Stomach (tissue), 9 donors: ENCODE data around the gene TNMD. TPM values are rescaled to one million over a fixed set of nuclear protein-coding genes. Genes with fewer than 3 reads are reported as not detected.

Experiments used
- DNase-seq, 2 donors: peaks; one replicate each; pipeline versions ENCODE4 v3.0.0 to v3.0.0-alpha.2; 2013 to 2019
- H3K27ac ChIP-seq, 5 donors: fragments of 200-600 bp in 4 of 5; sonication (generic) in 4 of 5; one replicate each; pipeline ENCODE4 v1.5.1; 2013 to 2019; ENCODE audit warnings: mild to moderate bottlenecking in 1 of 5, moderate library complexity in 1 of 5
- H3K27me3 ChIP-seq, 3 donors: fragments of 200-600 bp; sonication (generic); one replicate each; pipeline ENCODE4 v1.5.1; 2017 to 2019; ENCODE audit warnings: mixed run types in 1 of 3
- H3K36me3 ChIP-seq, 4 donors: fragments of 200-600 bp; sonication (generic); 1 replicate in 3 of 4; 2 replicates in 1 of 4; pipeline ENCODE4 v1.5.1; 2016 to 2019
- H3K4me1 ChIP-seq, 4 donors: fragments of 200-600 bp; sonication (generic); one replicate each; pipeline ENCODE4 v1.5.1; 2016 to 2019
- H3K4me3 ChIP-seq, 4 donors: fragments of 200-600 bp; sonication (generic) in 3 of 4; one replicate each; pipeline ENCODE4 v1.5.1; 2016 to 2019; ENCODE audit warnings: mild to moderate bottlenecking in 1 of 4
- H3K9me3 ChIP-seq, 4 donors: fragments of 200-600 bp; sonication (generic); one replicate each; pipeline ENCODE4 v1.5.1; 2016 to 2019
- CTCF ChIP-seq, 7 experiments: fragments of 450-650 bp in 4 of 7; fragments of 200-600 bp in 3 of 7; sonication (generic) in 3 of 7; IDR thresholded peaks; one replicate each; pipeline ENCODE4 v1.5.1; 2016 to 2019; ENCODE audit warnings: antibody characterized with exemption in 7 of 7, control low read depth in 2 of 7, mild to moderate bottlenecking in 1 of 7
- EP300 ChIP-seq: sonication (generic); formaldehyde crosslinking; IDR thresholded peaks from one replicate; pipeline ENCODE4 v1.6.1; 2017; ENCODE audit warnings: antibody characterized with exemption
- POLR2A ChIP-seq, 4 donors: fragments of 450-650 bp; IDR thresholded peaks; one replicate each; pipeline ENCODE4 v1.6.1; 2016; ENCODE audit warnings: antibody characterized with exemption in 4 of 4, control low read depth in 2 of 4, mild to moderate bottlenecking in 1 of 4, moderate library complexity in 1 of 4
- POLR2AphosphoS5 ChIP-seq, 3 donors: sonication (generic); formaldehyde crosslinking; IDR thresholded peaks; one replicate each; pipeline ENCODE4 v1.6.1; 2016; ENCODE audit warnings: antibody characterized with exemption in 3 of 3
- WGBS, 5 donors: extraction: QIAGEN DNeasy Blood & Tissue Kit in 3 of 5; methylation state at CpG; one replicate each; pipeline versions ENCODE4 v1.1.5 to v1.1.7; 2013 to 2018; 5-methylcytosine and 5-hydroxymethylcytosine counted together
- intact Hi-C: fragments of 100-400 bp; cut with DNase I; formaldehyde crosslinking; loops from one replicate; pipeline ENCODE4 v1.15.1; 2023; ENCODE audit warnings: low total_unique reads
- polyA plus RNA-seq, 3 donors: library from polyadenylated mRNA; stranded (reverse); fragments of 200-250 nt; gene quantifications; one replicate each; pipeline ENCODE4 v1.2.3, GENCODE V29; 2013
- total RNA-seq, 5 donors: library from RNA; depleted of rRNA; stranded (reverse); fragments of >200 nt; gene quantifications; one replicate each; pipeline versions ENCODE4 v1.1.0 to v1.2.3, GENCODE V29; 2014 to 2016
- donor health status: healthy with polysubstance abuse.
- donor health status: Bipolar disorder and iron deficiency.
- donor health status: healthy.

The TNMD gene
- total and polyA plus RNA-seq, 8 donors: 2.3 to 2.4 TPM; not detected in 6

GRCh38 chrX:100609591-100609990 is 24.9 kb downstream of the TNMD start:
- H3K4me1 ChIP-seq: no peaks in the 10 kb centered on the region
- H3K4me3 ChIP-seq: no peak overlapping the region
- TF ChIP-seq EP300 (no peak), POLR2AphosphoS5 (IDR thresholded peaks at IDR 0.05) (no peak), CTCF (IDR thresholded peaks at IDR 0.05) (no peak)
- H3K27ac ChIP-seq: no peak overlapping the region
- H3K9me3 ChIP-seq: no peaks in the 10 kb centered on the region
- peaks cover 0 to 4% (median 0%) of the 10 kb centered on the region in 3 donors for H3K27me3 ChIP-seq
- intact Hi-C loops: no loop called here
- H3K36me3 ChIP-seq: no peaks in the 10 kb centered on the region
- DNase-seq: no peak
- WGBS, 5 donors: 3 to 22% (median 8%) methylated on average over 1 of the region's 1 CpG

- intact Hi-C loops: no loop called here
Measured at GRCh38 chrX:100611951-100612350, 27.2 kb downstream of the TNMD start.

GRCh38 chrX:100615005-100615404 is 30.3 kb downstream of the TNMD start:
- H3K27ac ChIP-seq: no peak overlapping the region
- peaks cover 0 to 13% (median 0%) of the 10 kb centered on the region in 3 donors for H3K27me3 ChIP-seq
- H3K9me3 ChIP-seq: no peaks in the 10 kb centered on the region
- no peaks in the 10 kb centered on the region for H3K36me3 ChIP-seq
- H3K4me3 ChIP-seq: no peak overlapping the region
- peak in 1 of 2 donors; percentile 68 for DNase-seq
- intact Hi-C loops: no loop called here
- 5 to 15% (median 6%) methylated on average over 3 of the region's 3 CpGs for WGBS, 5 donors
- no peaks in the 10 kb centered on the region for H3K4me1 ChIP-seq
- TF ChIP-seq EP300 (no peak), CTCF (IDR thresholded peaks at IDR 0.05) (peak in 1 of 7 experiments; percentile 20)

More at GRCh38 chrX:100611951-100612350, 27.2 kb downstream of the TNMD start:
- H3K9me3 ChIP-seq: no peaks in the 10 kb centered on the region
- DNase-seq: no peak
- H3K36me3 ChIP-seq: no peaks in the 10 kb centered on the region
- no peaks in the 10 kb centered on the region for H3K4me1 ChIP-seq
- H3K27me3 ChIP-seq: peaks cover 0 to 13% (median 0%) of the 10 kb centered on the region in 3 donors
- no peak for TF ChIP-seq CTCF (IDR thresholded peaks at IDR 0.05)
- TF ChIP-seq POLR2A (IDR thresholded peaks at IDR 0.05): no peak
- TF ChIP-seq EP300: no peak
- TF ChIP-seq POLR2AphosphoS5 (IDR thresholded peaks at IDR 0.05): no peak
- WGBS, 5 donors: 71 to 80% (median 77%) methylated on average over 5 of the region's 5 CpGs
- no peak overlapping the region for H3K27ac ChIP-seq
- H3K4me3 ChIP-seq: no peak overlapping the region

GRCh38 chrX:100623001-100623400 is 38.3 kb downstream of the TNMD start:
- WGBS, 5 donors: 72 to 83% (median 74%) methylated on average over 4 of the region's 4 CpGs
- intact Hi-C loops: no loop called here
- H3K9me3 ChIP-seq: no peaks in the 10 kb centered on the region
- TF ChIP-seq POLR2A (IDR thresholded peaks at IDR 0.05) (no peak), CTCF (IDR thresholded peaks at IDR 0.05) (no peak), EP300 (no peak), POLR2AphosphoS5 (IDR thresholded peaks at IDR 0.05) (no peak)
- no peak overlapping the region for H3K27ac ChIP-seq
- no peak overlapping the region for H3K4me3 ChIP-seq
- H3K36me3 ChIP-seq: no peaks in the 10 kb centered on the region
- H3K27me3 ChIP-seq: no peaks in the 10 kb centered on the region
- no peak for DNase-seq
- no peaks in the 10 kb centered on the region for H3K4me1 ChIP-seq
